ENCODE results near the gene SLC17A8.
A peak's percentile ranks its signal among the peaks of the same experiment; 100 is the strongest.

Gene SLC17A8

DNA sequence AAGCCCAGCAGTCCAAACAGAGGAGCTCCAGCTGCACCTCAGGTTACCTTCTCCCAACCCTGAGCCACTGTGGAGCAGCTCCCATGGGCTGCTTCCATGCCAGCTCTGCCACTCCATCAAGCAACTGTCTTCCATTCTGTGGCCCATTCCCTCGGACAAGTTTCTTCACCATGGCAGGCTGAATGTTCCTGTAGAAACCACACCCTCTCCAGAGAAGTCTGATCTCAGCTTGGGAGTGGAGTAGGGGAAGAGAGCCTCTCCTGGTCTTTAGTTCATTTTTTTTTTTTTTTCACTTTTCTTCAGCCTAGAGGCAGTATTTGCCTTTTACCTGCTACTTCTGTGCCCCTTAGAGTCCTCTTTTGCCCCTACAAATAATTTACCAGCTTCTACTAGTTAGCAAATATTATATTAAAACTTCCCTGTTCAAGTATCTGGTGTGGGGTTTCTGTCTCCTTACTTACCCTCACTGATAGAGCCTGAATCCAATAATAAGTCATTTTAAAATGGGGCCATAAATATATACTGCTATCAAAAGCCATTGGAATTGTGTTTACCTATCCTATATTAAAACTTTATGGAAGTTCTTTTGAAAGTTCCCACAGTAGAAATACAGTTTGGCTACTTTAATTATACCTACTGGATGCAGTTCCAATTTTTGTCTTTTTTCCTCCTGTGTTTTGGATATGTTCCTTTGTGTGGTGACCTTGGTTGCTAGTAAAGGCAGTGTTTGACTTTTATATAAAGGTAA is 11.7 kb upstream of the SLC17A8 start:
- Histone ChIP-seq H3K36me3 (ENCODE audit: insufficient read depth) (no peaks in the 10 kb centered on the region), H3K4me1 (ENCODE audit: low read depth, poor library complexity, severe bottlenecking) (no peaks in the 10 kb centered on the region), H4K20me1 (ENCODE audit: insufficient read depth) (no peaks in the 10 kb centered on the region), H3K79me2 (ENCODE audit: insufficient read depth, low read depth) (no peaks in the 10 kb centered on the region), H3K4me2 (no peak overlapping the region), H3K27ac (no peak overlapping the region), H3K4me3 (IDR thresholded peaks at IDR 0.05; ENCODE audit: insufficient read depth, low read depth, low read length) (no peak overlapping the region), H3K27me3 (ENCODE audit: insufficient read depth, low read depth) (no peaks in the 10 kb centered on the region), H3K9ac (no peak overlapping the region), H2AFZ (ENCODE audit: low read depth) (no peak overlapping the region)
- TF ChIP-seq, protein P1, sequence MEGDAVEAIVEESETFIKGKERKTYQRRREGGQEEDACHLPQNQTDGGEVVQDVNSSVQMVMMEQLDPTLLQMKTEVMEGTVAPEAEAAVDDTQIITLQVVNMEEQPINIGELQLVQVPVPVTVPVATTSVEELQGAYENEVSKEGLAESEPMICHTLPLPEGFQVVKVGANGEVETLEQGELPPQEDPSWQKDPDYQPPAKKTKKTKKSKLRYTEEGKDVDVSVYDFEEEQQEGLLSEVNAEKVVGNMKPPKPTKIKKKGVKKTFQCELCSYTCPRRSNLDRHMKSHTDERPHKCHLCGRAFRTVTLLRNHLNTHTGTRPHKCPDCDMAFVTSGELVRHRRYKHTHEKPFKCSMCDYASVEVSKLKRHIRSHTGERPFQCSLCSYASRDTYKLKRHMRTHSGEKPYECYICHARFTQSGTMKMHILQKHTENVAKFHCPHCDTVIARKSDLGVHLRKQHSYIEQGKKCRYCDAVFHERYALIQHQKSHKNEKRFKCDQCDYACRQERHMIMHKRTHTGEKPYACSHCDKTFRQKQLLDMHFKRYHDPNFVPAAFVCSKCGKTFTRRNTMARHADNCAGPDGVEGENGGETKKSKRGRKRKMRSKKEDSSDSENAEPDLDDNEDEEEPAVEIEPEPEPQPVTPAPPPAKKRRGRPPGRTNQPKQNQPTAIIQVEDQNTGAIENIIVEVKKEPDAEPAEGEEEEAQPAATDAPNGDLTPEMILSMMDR (conservative IDR thresholded peaks at IDR 0.05; ENCODE audit: low read depth, low read length), result no peak

DNA sequence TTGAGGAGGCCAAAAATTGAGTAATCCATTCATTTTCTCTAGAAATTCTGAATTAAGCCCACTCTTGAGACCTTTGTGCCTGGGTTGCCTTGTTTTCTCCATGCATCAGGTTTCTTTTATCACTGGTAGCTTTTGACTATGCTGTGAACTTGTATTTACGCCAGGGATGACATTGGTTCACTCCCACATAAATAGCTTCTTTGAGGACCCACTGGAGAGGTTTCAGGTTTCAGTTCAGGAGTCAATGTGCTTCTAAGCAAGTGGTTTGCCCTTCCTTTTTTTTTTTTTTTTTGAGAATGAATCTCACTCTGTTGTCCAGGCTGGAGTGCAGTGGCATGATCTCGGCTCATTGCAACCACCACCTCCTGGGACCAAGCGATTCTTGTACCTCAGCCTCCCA is 10.2 kb upstream of the SLC17A8 start:
- H3K4me3 ChIP-seq (IDR thresholded peaks at IDR 0.05; ENCODE audit: insufficient read depth, low read depth, low read length), result no peak overlapping the region
- no peak overlapping the region for H3K9ac ChIP-seq
- TF ChIP-seq, protein P1 (conservative IDR thresholded peaks at IDR 0.05; ENCODE audit: low read depth, low read length), result no peak
- H3K4me1 ChIP-seq (ENCODE audit: low read depth, poor library complexity, severe bottlenecking), result no peaks in the 10 kb centered on the region
- no peak overlapping the region for H3K4me2 ChIP-seq
- no peaks in the 10 kb centered on the region for H3K36me3 ChIP-seq (ENCODE audit: insufficient read depth)
- no peak overlapping the region for H2AFZ ChIP-seq (ENCODE audit: low read depth)
- no peaks in the 10 kb centered on the region for H3K27me3 ChIP-seq (ENCODE audit: insufficient read depth, low read depth)
- H3K27ac ChIP-seq, result no peak overlapping the region
- H4K20me1 ChIP-seq (ENCODE audit: insufficient read depth), result no peaks in the 10 kb centered on the region
- no peaks in the 10 kb centered on the region for H3K79me2 ChIP-seq (ENCODE audit: insufficient read depth, low read depth)

DNA sequence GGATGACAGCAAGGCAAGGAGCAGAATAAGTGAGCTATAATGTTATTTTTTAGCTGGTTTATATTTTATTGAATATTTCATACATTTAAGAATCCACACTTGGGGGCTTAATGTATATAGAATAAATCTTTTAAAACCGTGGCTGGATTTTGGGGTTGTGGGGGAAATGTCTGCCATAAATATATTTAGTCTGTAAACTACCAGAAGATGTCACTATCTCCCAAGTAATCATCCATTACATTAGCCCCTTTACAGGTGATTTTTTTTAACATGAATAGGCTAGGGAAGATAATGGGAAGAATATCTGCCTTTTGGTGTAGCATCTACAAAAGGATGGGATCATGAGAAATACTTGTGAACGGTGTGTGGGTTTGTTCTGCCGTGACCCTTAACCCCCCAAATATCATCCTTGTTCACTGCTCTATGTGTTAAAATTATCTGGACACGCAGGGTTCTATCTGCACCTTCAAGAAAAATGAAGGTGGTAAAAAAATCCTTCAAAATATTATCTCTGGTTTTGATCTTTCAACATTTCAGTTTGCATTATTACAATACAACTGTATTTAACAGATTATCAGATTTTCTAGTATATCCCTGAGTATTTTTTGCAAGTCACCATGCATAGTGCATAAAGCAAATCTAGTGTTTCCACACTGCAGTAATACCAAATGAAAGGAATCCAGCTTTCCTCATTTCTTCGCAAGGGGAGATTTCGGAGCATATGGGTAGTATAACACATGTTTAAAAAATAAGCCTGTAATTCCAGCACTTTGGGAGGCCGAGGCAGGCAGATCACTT is 8.0 kb upstream of the SLC17A8 start:
- no peaks in the 10 kb centered on the region for H3K36me3 ChIP-seq (ENCODE audit: insufficient read depth)
- no peak overlapping the region for H3K27ac ChIP-seq
- H3K79me2 ChIP-seq (ENCODE audit: insufficient read depth, low read depth), result no peaks in the 10 kb centered on the region
- H2AFZ ChIP-seq (ENCODE audit: low read depth), result no peak overlapping the region
- no peak overlapping the region for H3K4me2 ChIP-seq
- no peaks in the 10 kb centered on the region for H4K20me1 ChIP-seq (ENCODE audit: insufficient read depth)
- H3K27me3 ChIP-seq (ENCODE audit: insufficient read depth, low read depth), result no peaks in the 10 kb centered on the region
- no peaks in the 10 kb centered on the region for H3K4me1 ChIP-seq (ENCODE audit: low read depth, poor library complexity, severe bottlenecking)
- H3K9ac ChIP-seq, result no peak overlapping the region
- TF ChIP-seq, protein P1 (conservative IDR thresholded peaks at IDR 0.05; ENCODE audit: low read depth, low read length), result peak; percentile 47
- H3K4me3 ChIP-seq (IDR thresholded peaks at IDR 0.05; ENCODE audit: insufficient read depth, low read depth, low read length), result no peak overlapping the region

DNA sequence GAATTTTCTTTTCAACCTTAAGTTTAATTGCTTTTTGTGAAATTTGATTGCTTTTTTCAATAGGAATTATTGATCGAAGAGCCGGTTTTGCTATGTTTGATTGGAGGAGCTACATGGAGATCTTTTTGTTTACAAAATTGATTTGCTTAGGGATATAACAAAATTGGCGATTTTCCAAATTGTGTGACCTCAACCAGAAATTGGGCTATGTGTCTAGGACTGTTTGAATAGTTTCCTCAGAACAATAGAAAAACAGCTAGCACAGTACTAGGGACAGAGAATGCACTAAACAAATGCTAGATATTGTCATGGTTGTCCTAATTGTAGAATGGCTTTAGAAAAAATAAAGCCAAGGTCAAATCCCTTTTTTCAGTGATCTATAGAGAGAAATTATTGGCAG is 2.4 kb downstream of the SLC17A8 start:
- H2AFZ ChIP-seq (ENCODE audit: low read depth), result no peak overlapping the region
- H3K4me1 ChIP-seq (ENCODE audit: low read depth, poor library complexity, severe bottlenecking), result no peaks in the 10 kb centered on the region
- no peak overlapping the region for H3K27ac ChIP-seq
- H3K36me3 ChIP-seq (ENCODE audit: insufficient read depth), result no peaks in the 10 kb centered on the region
- no peak overlapping the region for H3K9ac ChIP-seq
- TF ChIP-seq, protein P1 (conservative IDR thresholded peaks at IDR 0.05; ENCODE audit: low read depth, low read length), result no peak
- H3K4me2 ChIP-seq, result no peak overlapping the region
- H4K20me1 ChIP-seq (ENCODE audit: insufficient read depth), result no peaks in the 10 kb centered on the region
- H3K4me3 ChIP-seq (IDR thresholded peaks at IDR 0.05; ENCODE audit: insufficient read depth, low read depth, low read length), result no peak overlapping the region
- H3K79me2 ChIP-seq (ENCODE audit: insufficient read depth, low read depth), result no peaks in the 10 kb centered on the region
- H3K27me3 ChIP-seq (ENCODE audit: insufficient read depth, low read depth), result no peaks in the 10 kb centered on the region
